ENCODE data around the gene CYGB. TPM values are rescaled to one million over a fixed set of nuclear protein-coding genes. Genes with fewer than 3 reads are reported as not detected.
A peak's percentile ranks its signal among the peaks of the same experiment; 100 is the strongest.

The CYGB gene
- total and polyA plus RNA-seq, 2 of the 13 experiments (the other 11 are each of a cell fraction or from before 2014, with no cell fraction given): 18.9 to 27.1 TPM

DNA sequence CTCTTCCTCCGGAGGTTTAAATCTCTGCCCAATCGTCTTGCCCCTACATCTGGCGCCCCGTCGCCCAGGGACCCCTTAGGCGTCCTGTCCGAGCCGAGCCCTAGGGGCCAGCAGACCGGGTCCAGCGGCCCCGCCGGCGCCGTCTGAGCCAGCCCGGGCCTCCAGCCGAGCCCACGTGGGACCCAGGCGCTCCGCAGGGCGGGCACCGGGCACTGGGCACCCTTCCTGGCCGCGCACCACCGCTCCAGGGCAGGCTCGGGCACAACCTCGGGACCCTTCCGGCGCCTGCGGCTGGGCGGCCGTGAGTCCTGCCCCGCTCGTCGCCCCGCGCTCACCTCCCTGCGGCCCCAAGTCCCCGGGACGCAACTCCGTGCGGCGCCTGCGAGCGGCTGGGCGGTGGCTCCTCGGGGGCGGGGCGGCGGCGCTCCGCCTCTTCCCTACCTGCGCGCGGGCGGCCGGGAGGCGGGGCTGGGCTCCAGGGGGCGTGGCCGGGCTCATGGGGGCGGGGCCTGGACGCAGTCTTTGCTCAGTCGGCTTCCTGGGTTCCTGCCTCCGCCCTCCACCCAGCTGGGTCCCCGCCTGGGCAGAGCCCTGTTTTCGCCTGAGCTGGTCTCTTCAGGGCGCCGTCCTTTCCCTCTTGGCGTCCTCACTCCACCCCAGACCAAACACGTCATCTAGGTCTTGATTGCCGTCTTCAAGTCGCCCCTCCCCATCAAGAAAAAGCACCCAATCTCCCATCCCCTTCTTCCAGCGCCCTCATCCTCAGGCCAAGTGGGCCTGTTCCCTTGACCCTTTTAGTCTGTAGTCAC lies 36.3 kb downstream of the CYGB start, which contains the start of gene RHBDF2 (continued):
- TF ChIP-seq ZBTB7B (CRISPR knock-in tag; IDR thresholded peaks at IDR 0.05): no peak; the same call in 1 of the 2 replicates
- peak; percentile 64; the same call in 1 of the 2 replicates for TF ChIP-seq TOPORS (CRISPR knock-in tag; IDR thresholded peaks at IDR 0.05)
- TF ChIP-seq ZNF234 (CRISPR knock-in tag; conservative IDR thresholded peaks at IDR 0.05): no peak
- TF ChIP-seq SNAI1 (CRISPR knock-in tag; IDR thresholded peaks at IDR 0.05; ENCODE audit: borderline replicate concordance): no peak
- no peak for TF ChIP-seq KLF12 (CRISPR knock-in tag; IDR thresholded peaks at IDR 0.05; ENCODE audit: borderline replicate concordance)
- no peak for TF ChIP-seq MEIS2 (CRISPR knock-in tag; IDR thresholded peaks at IDR 0.05)
- TF ChIP-seq NBN (conservative IDR thresholded peaks at IDR 0.05): no peak
- TF ChIP-seq ZNF704 (CRISPR knock-in tag; IDR thresholded peaks at IDR 0.05; ENCODE audit: borderline replicate concordance): no peak
- TF ChIP-seq ZNF772 (CRISPR knock-in tag; IDR thresholded peaks at IDR 0.05): peak; percentile 54; the same call in 1 of the 2 replicates

GRCh38 chr17:76500747-76501017 lies 36.8 kb downstream of the CYGB start:
- Histone ChIP-seq H3K79me2 (ENCODE audit: insufficient read depth, low read length) (peaks cover 29% of the 10 kb centered on the region), H4K20me1 (ENCODE audit: insufficient read depth, low read length) (peaks cover 17% of the 10 kb centered on the region; the same call in 1 of the 2 replicates), H3K36me3 (replicated peaks in 1 of 2; ENCODE audit: control insufficient read depth in 1 of 2, insufficient read depth in 2 of 2, low read length in 2 of 2) (no peaks in the 10 kb centered on the region), H2AFZ (ENCODE audit: low read length) (no peak overlapping the region), H3K4me1 (ENCODE audit: insufficient read depth, low read length) (peaks cover 62% of the 10 kb centered on the region), H3K27ac (ENCODE audit: extremely low read length, insufficient read depth, low read length) (peak overlapping the region; percentile 64), H3K9me3 (ENCODE audit: low read length) (no peaks in the 10 kb centered on the region), H3K9ac (ENCODE audit: insufficient read depth, low read depth, low read length) (peak overlapping the region; percentile 91), H3K27me3 (ENCODE audit: control insufficient read depth in 1 of 2, insufficient read depth in 2 of 2, low read length in 2 of 2) (no peaks in the 10 kb centered on the region; a peak in 1 of 5 replicates), H3K4me3 (replicated peaks in 1 of 3; ENCODE audit: insufficient read depth in 1 of 3, low read depth in 2 of 3, low read length in 3 of 3) (peak overlapping the region; percentile 90 to 99 (median 96)), H3K4me2 (ENCODE audit: low read depth, low read length) (peak overlapping the region; percentile 93)
- FAIRE-seq (no peak), ATAC-seq (no peak), DNase-seq (ENCODE audit: low spot score) (no peak)
- WGBS (ENCODE audit: low lambda C conversion rate): 0% methylated on average over 8 of the region's 10 CpGs
- ChIA-PET POLR2A (interaction anchor here (1.0 to 8.2 kb wide), 21 partner anchors 9 to 249 kb away, joined by 3 to 252 read pairs (median 11); partner anchors contain the start of genes AANAT, PRPSAP1, SPHK1 and UBE2O), CTCF (ENCODE audit: low intra/inter-chr PET ratio, low total read pairs) (no interaction called here)
- in situ Hi-C loops (cut with HindIII; ENCODE audit: extremely low pct_ligation_motif_present, low pct_unique_long_range_greater_than_20kb): no loop called here
- BruUV-seq (replicated peaks): TSS peak; percentile 73
- intact Hi-C loops (cut with micrococcal nuclease; ENCODE audit: unreplicated experiment): loop anchor here (1.0 kb wide), 1 partner anchor 34 kb away; no protein-coding TSS in a partner anchor
- TF ChIP-seq NCOA5 (CRISPR knock-in tag; IDR thresholded peaks at IDR 0.05): no peak
- no peak for TF ChIP-seq ZMYM4 (CRISPR knock-in tag; IDR thresholded peaks at IDR 0.05)
- peak; percentile 20; the same call in 1 of the 2 replicates for TF ChIP-seq ZZZ3 (CRISPR knock-in tag; IDR thresholded peaks at IDR 0.05; ENCODE audit: borderline replicate concordance)
- 0 out of 2 replicates have a peak, but pooled peaks have one; percentile 44 for TF ChIP-seq ZNF619 (CRISPR knock-in tag; IDR thresholded peaks at IDR 0.05)
- peak; percentile 17; the same call in 1 of the 2 replicates for TF ChIP-seq TMF1 (CRISPR knock-in tag; IDR thresholded peaks at IDR 0.05; ENCODE audit: low read depth)
- no peak for TF ChIP-seq ZNF546 (CRISPR knock-in tag; conservative IDR thresholded peaks at IDR 0.05)
- 0 out of 2 replicates have a peak, but pooled peaks have one; percentile 16 for TF ChIP-seq ZSCAN5A (CRISPR knock-in tag; IDR thresholded peaks at IDR 0.05; ENCODE audit: borderline replicate concordance)
- TF ChIP-seq, protein P1, sequence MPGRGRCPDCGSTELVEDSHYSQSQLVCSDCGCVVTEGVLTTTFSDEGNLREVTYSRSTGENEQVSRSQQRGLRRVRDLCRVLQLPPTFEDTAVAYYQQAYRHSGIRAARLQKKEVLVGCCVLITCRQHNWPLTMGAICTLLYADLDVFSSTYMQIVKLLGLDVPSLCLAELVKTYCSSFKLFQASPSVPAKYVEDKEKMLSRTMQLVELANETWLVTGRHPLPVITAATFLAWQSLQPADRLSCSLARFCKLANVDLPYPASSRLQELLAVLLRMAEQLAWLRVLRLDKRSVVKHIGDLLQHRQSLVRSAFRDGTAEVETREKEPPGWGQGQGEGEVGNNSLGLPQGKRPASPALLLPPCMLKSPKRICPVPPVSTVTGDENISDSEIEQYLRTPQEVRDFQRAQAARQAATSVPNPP (CRISPR knock-in tag; IDR thresholded peaks at IDR 0.05): 0 out of 2 replicates have a peak, but pooled peaks have one; percentile 21
- TF ChIP-seq CSRNP1 (CRISPR knock-in tag; IDR thresholded peaks at IDR 0.05): 0 out of 2 replicates have a peak, but pooled peaks have one; percentile 59
